Measurements from ENCODE around the gene AGXT2.
A peak's percentile ranks its signal among the peaks of the same experiment; 100 is the strongest.

AGXT2 gene

GRCh38 chr5:35067985-35068384 is 20.2 kb upstream of the AGXT2 start:
- no peak for TF ChIP-seq CTCF (IDR thresholded peaks at IDR 0.05; ENCODE audit: extremely low read depth, missing control alignments)
- no peak for DNase-seq (ENCODE audit: low spot score)

DNA sequence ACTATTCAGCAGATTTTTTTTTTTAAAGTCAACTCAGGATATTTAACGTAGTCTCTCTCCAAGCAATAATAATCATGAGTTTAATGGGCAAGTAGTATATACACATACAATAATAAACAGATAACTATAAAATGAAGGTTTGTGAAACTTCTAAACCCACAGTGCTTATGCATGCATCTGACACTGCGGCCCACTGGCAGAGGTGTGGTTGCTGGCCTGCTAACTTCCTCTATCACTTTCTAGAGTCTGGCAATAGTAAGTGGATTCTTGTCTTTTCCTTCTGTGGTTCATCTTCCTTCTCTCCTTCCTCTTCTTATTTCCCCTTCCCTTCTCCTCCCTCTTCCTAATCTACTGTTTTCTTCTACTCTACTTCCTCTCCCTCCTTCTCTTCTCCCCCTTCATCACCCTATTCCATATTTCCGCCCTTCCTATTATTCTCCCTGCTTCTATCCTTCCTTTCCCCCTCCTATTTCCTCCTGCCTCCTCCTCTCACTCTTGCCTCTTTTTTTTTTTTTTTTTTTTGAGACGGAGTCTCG is 18.6 kb upstream of the AGXT2 start:
- DNase-seq (ENCODE audit: low spot score): no peak
- no peak for TF ChIP-seq CTCF (IDR thresholded peaks at IDR 0.05; ENCODE audit: extremely low read depth, missing control alignments)

GRCh38 chr5:35063414-35063813 is 15.7 kb upstream of the AGXT2 start:
- DNase-seq (ENCODE audit: low spot score): no peak

DNA sequence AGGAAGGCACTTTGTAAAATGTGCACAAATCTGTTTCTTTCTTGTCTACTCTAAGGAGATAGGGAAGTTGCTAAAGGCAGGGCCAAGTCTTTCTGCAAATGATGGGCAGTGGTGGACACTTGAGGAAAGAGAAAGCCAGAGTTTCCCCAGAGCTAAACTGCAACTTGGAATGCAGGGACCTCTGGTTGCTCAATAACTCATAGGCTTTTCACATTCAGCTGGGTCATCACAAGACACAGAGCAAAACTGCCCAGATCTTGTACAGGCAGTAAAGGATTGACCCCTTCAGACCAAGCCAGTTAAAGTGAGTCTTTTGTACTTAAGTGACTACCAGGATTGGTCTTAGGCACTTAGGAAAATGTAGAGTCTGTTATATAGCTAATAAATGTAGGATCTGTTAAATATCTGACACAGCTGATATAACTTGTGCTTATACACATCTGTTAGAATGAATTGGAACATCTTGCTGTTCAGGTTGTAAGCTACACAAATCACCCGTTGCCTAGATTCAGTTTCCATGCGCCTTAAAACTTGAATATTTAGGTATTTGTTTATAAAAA is 13.5 kb upstream of the AGXT2 start:
- no peak for DNase-seq (ENCODE audit: low spot score)
- no peak for TF ChIP-seq CTCF (IDR thresholded peaks at IDR 0.05; ENCODE audit: extremely low read depth, missing control alignments)

More at GRCh38 chr5:35063414-35063813, 15.7 kb upstream of the AGXT2 start:
- TF ChIP-seq CTCF (IDR thresholded peaks at IDR 0.05; ENCODE audit: extremely low read depth, missing control alignments): no peak

DNA sequence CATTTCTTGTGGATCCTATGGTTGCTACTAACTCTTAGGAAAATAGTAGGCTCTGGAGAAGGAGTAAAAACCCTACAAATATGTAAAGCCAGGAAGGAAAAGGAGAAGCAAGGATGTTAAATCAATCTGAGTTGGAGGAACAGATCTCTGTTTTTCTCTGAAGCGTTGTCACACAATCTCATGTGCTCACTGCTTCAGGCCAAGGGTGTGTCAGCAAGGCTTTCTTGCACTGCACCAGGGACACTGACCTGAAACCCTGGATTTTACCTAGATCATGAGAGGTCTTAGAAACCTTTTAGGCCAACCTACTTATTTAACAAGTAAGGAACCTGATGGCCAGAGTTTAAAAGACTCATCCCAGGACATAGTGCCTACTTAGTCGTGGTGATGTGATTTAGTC is 12.5 kb upstream of the AGXT2 start:
- TF ChIP-seq CTCF (IDR thresholded peaks at IDR 0.05; ENCODE audit: extremely low read depth, missing control alignments): no peak
- DNase-seq (ENCODE audit: low spot score): no peak

GRCh38 chr5:35059251-35059650 is 11.5 kb upstream of the AGXT2 start:
- TF ChIP-seq CTCF (IDR thresholded peaks at IDR 0.05; ENCODE audit: extremely low read depth, missing control alignments): no peak
- no peak for DNase-seq (ENCODE audit: low spot score)

GRCh38 chr5:35058374-35058788 is 10.6 kb upstream of the AGXT2 start:
- TF ChIP-seq CTCF (IDR thresholded peaks at IDR 0.05; ENCODE audit: extremely low read depth, missing control alignments): no peak
- DNase-seq (ENCODE audit: low spot score): peak; percentile 15
